ENCODE measurements around the gene RRAS2.
"Not testable (repeated sequence)": the region's sequence is repeated elsewhere in the genome, so short reads cannot be mapped to it uniquely, and the experiment has no call there.

The RRAS2 gene

GRCh38 chr11:14371249-14371648 lies 12.3 kb upstream of the RRAS2 start:
- no peak for DNase-seq (ENCODE audit: low read depth in 2 of 2)

GRCh38 chr11:14370496-14370895 lies 11.5 kb upstream of the RRAS2 start:
- DNase-seq (ENCODE audit: low read depth in 2 of 2) = no peak

DNA sequence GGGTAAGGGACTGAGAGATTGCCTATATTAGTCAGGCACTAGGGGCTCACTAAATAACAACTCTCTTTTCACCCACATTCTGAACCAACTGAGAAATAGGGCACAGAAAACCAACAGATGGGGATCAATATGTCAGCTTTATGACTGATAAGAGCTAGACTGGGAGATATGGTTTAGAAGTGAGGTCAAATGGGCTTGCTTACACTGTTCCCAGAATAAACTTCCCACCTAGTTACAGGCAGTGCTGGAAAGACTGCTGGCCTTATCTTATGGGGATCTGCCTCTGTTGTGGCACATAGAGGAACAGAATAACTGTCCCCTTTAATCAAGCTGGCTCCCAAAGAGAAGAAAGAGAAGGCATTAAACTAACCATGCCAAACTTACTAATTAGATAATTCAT lies 10.6 kb upstream of the RRAS2 start:
- no peak for DNase-seq (ENCODE audit: low read depth in 2 of 2)

DNA sequence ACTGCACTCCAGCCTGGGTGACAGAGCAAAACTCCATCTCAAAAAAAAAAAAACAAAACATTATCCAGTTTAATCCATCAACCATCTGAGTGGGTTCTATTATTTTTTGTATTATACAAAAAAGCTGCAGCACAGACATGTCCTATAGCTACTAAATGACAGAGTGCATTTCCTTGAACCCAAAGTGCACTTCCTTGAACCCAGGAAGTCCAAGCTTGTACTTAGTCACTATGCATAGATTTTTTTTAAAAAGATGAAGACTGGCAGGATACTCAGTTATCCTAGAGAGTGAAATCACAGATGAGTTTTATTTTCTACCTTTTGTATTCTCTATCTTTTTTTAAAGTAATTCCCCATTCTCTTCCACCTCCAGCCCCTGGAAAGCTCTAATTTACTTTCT lies 8.0 kb upstream of the RRAS2 start:
- no peak for DNase-seq (ENCODE audit: low read depth in 2 of 2)

DNA sequence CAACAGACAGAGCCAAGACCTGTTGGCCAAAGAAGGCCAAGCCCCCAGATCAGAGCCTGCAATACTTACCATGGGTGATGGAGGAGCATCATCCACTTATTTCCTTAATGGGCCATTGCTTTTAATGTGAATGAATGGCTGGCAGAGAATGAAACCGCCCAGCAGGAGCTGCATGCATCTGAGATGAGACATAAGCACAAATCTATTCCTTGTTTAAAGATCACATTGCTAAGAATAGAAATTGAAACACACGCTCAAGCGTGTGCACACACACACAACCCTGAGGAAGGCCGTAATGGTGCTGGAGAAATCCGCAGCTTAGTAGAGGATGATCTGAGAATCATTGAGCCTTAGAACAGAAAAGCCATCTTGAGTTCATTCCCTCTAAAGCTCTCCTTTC lies 5.3 kb upstream of the RRAS2 start:
- no peak for DNase-seq (ENCODE audit: low read depth in 2 of 2)

DNA sequence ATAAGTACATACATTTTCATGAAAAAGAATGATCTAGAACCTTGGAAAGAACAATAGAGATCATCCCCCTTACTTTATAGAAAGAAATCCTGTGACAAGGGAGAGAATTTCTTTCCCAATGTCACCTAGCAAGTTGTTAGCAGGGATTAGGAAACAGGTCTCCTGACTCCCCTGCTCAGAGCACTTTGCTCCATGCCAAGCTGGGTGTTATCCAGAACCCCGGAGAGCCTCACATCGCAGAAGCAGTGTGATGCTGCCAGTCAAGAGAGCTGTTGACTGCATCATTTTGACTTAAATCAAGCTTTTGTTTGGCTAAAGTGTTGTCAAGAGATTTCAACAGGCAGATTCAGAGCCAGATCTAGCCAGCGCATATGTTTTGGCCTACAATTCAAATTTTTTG lies 3.6 kb upstream of the RRAS2 start:
- DNase-seq (ENCODE audit: low read depth in 2 of 2) = no peak

DNA sequence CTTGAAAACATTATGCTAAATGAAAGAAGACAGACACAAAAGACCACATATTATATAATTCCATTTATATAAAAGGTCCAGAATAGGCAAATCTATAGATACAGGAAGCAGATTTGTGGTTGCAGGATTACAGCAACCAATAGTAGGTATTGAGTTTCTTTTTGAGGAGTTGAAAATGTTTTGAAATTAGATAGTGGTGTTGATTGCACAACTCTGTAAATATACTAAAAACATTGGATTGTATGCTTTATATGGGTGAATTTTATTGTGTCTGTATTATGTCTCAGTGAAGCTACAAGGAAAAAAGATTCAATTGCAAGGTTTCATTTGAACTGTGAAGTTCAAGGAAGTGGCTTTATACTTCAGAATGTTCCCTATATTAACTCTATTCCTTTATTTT lies 3.0 kb upstream of the RRAS2 start:
- DNase-seq (ENCODE audit: low read depth in 2 of 2) = no peak

DNA sequence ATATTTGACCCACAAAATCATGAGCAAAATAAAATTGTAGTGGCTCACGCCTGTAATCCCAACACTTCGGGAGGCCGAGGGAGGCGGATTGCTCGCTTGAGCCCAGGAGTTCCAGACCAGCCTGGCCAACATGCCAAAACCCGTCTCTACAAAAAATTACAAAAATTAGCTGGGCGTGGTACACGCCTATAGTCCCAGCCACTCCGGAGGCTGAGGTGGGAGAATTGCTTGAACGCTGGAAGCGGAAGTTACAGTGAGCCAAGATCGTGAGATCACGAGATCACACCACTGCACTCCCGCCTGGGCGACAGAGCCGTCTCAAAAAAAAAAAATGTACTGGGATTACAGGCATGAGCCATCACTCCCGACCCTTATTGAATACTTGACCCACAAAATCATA lies 2.0 kb upstream of the RRAS2 start:
- DNase-seq (ENCODE audit: low read depth in 2 of 2) = no peak

DNA sequence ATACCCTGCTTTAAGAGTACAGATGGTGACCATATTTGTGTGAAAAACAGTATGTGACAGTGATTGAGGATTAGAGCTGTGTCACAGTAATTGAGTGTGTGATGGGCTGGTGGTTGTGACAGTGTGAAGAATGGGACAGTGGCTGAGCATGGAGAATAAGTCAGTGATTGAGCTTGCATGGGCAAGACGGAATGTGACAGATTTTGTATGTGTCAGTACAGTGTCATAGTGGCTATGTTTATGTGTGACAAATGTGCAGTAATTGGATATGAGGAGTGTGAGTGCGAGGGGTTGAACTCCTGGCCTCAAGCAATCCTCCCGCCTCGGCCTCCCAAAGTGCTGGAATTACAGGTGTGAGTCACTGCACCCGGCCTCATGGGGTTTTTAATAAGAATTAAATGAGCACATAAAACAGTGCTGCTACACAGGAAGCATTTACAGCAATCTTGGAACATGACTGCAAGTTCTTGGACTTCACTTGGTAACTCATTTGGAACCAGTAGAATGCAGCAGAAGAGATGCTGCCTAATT lies 583 bp upstream of the RRAS2 start:
- no peak for DNase-seq (ENCODE audit: low read depth in 2 of 2)

DNA sequence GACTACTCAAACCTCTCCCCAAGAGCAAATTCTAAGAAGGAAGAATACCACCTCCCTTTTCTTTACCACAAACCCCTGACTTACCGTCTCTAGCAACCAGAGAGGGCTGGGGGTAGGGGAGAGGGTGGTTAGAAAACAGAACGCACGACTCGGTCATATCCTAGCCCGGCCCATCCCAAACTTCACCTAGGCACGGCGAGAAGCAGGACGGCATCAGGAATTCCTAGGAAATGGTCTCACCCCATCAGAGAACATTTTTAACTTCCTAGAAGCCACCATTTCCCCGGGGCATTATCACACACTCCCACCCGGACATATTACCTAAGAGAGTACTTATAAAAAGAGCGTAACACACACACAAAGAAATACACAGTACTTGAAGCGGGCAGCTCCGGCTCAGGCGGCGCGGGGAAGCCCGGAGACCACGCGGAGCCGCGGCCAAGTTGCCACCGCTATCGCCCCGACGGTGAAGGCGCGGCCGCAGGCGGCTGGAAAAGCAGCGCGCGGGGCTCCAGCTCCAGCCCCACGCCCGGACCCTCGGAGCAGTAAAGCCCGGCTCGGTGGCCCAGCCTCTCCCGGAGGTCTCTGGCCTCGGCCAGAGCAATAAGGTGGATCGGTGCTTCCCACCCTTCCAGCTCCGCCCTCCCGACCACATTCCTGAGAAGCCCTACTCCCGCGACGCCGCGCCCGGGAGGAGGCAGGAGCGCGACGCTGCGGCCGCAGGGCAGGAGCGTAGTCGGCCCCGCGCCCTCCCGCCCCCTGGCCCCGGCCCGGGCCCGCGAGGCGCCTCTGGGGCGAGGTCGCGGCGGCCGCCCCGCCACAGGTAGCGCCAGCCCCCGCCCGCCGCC lies 878 bp downstream of the RRAS2 start:
- no peak for DNase-seq (ENCODE audit: low read depth in 2 of 2)

DNA sequence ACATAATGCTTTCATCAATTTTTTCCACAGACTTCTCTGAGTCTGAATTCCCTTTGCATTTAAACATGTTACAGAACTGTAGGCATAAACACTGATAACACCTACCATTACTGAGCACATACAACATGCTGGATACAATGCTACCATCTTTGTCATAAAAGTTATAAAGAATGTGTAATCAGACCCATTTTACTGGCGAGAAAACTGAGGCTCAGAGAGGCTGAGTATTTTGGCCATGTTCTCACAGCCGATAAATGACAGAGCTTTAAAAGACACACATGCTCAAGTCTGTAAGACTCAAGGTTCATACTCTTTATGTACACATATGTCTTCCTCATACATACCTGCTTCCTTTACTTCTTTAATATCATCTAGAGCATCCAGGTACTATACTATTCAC lies 2.6 kb downstream of the RRAS2 start:
- DNase-seq (ENCODE audit: low read depth in 2 of 2) = no peak

DNA sequence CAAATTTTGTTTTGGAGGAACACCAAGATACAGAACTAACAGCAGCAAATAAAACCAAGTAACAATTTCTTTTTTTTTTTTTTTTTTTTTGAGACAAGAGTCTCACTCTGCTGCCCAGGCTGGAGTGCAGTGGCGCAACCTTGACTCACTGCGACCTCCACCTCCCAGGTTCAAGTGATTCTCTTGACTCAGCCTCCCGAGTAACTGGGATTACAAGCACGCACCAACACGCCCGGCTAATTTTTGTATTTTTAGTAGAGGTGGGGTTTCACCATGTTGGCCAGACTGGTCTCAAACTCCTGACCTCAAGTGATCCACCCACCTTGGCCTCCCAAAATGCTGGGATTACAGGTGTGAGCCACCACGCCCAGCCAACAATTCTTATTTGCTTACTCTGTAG lies 4.4 kb downstream of the RRAS2 start:
- not testable (repeated sequence) for DNase-seq (ENCODE audit: low read depth in 2 of 2)

GRCh38 chr11:14350716-14351238 lies 8.2 kb downstream of the RRAS2 start:
- DNase-seq (ENCODE audit: low read depth in 2 of 2) = no peak

DNA sequence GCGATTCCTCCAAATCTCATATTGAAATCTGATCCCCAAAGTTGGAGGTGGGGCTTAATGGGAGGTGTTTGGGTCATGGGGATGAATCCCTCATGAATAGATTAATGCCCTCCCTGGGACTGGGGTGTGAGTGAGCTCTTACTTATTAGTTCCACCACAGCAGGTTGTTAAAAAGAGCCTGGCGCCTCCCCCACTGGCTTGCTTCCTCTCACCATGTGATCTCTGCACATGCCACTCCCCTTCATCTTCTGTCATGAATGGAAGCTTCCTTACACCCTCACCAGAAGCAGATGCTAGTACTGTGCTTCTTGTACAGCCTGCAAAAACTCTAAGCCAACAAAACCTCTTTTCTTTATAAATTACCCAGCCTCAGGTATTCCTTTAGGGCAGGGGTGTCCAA lies 8.8 kb downstream of the RRAS2 start:
- no peak for DNase-seq (ENCODE audit: low read depth in 2 of 2)

DNA sequence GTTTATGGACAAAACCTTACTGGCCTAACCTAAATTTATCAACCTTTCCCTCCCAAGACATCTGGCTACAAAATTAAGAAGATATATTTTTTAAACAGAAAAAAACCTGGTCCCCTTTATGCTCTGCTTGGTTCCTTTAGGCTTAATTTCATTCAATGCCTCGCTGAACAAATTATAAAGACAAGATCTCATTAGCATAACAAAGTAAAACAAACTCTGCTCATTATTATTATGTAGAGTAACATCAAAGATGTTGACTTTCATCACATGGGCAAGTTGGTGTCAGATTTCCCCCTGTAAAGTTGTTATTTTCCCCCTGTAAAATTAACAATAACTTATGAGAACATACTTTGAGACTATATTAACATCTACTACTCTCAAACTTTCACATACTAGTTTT lies 11.0 kb downstream of the RRAS2 start:
- no peak for DNase-seq (ENCODE audit: low read depth in 2 of 2)

GRCh38 chr11:14347494-14347893 lies 11.5 kb downstream of the RRAS2 start:
- no peak for DNase-seq (ENCODE audit: low read depth in 2 of 2)

DNA sequence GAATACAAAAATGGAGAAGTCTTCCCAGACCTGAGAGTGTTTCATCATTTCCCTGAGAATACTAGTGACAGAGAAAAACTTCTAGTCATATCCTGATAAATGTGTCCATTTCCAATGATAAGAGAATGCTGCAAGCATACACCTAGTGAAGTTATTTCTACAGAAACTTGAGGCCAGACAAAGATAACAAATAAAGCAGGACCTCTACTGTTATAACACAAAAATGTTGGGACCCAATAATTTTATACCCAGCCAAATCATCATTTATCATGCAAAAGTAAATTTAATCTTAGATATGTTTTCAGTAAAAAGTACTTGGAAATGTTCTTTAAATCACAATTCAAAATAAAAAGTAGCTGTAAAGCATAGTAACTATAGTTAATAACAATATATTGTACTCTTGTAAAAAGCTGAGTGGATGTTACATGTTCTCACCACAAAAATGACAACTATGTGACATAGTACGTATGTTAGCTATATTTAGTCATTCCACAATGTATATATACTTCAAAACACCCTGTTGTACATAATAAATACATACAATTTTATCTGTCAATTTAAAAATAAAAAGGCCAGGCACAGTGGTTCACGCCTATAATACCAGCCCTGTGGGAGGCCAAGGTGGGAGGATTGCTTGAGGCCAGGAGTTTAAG lies 12.6 kb downstream of the RRAS2 start:
- no peak for DNase-seq (ENCODE audit: low read depth in 2 of 2)

DNA sequence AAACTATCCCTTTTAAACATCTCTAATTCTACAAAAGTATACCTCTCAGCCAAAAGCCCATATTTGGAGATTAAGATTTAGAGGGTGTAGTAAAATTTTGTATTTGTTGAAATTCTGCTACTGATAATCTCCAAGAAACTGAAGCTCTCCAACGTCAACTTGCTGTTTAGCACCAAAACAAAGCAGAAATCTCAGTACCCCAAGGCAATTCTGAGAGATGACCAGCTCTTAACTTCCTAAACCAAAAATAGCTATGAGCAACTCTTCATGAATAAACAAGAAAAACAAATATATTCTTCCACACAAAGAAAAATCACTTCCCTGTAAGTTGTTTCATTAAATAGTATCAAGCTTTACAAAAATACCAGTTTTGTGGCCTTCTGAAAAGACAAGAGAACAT lies 13.3 kb downstream of the RRAS2 start:
- DNase-seq (ENCODE audit: low read depth in 2 of 2) = no peak

DNA sequence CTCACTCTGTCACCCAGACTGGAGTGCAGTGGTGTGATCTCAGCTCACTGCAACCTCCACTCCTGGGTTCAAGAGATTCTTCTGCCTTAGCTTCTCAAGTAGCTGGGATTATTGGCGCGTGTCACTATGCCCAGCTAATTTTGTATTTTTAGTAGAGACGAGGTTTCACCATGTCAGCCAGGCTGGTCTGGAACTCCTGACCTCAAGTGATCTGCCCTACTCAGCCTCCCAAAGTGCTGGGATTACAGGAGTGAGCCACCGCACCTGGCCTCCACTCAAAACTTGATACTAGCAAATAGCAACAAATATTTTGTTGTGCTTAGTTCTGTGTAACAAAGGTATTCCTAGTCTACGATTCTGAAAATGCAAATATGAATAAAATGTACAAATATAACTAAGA lies 14.0 kb downstream of the RRAS2 start:
- not testable (repeated sequence) for DNase-seq (ENCODE audit: low read depth in 2 of 2)

DNA sequence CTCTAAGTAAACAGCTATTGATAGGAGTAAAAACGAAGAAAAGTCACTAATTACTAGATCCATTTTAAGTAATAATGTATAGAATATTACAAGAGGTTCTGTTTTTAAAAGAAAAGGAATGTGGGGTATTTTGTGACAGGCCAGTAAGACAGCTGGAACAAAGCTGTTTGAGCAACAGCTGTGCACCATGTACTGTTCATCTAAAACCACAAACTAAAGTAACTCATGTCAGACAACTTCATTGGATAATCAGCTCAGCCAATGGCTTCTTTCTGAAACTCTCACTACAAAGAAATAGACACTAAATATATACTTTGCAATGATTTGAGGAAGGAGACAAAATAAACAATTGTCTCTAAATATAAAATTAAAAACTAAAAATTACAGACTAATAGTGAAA lies 16.1 kb downstream of the RRAS2 start:
- DNase-seq (ENCODE audit: low read depth in 2 of 2) = no peak

DNA sequence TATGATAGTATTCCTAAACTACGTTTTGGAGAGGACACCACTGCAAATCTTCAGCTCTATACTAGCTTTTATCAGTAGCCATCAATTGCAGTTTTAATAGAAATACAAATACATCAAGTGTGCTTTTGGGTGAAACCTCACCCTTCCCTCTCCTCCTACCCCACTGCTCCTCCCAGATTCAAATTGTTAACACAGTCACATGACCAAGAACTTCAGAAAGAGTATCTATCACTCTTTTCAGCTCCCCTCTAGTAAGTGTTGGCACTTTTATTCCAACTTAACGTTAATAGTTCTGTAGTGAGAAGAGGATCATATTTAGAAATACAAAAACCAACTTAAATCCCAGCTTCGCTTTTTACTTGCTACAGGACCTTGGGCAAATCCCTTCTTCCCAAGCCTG lies 17.0 kb downstream of the RRAS2 start:
- DNase-seq (ENCODE audit: low read depth in 2 of 2) = no peak

- no peak for DNase-seq (ENCODE audit: low read depth in 2 of 2)
Measured at GRCh38 chr11:14340721-14341120, 18.3 kb downstream of the RRAS2 start.

GRCh38 chr11:14339356-14339755 lies 19.6 kb downstream of the RRAS2 start:
- no peak for DNase-seq (ENCODE audit: low read depth in 2 of 2)
